GM12891 (cell line): ENCODE results near the gene LRCH1.
"Not testable (repeated sequence)": the region's sequence is repeated elsewhere in the genome, so short reads cannot be mapped to it uniquely, and the experiment has no call there.

Source experiments
- PAX5 ChIP-seq: IDR thresholded peaks from 2 replicates; pipeline ENCODE4 v1.6.1; 2011; ENCODE audit warnings: low read length, moderate library complexity, mild to moderate bottlenecking; ENCODE audit not compliant: insufficient read depth, severe bottlenecking
- POLR2A ChIP-seq: IDR thresholded peaks from 2 replicates; pipeline ENCODE4 v1.6.1; 2011; ENCODE audit warnings: low read depth, low read length, control low read depth
- POLR2AphosphoS5 ChIP-seq: IDR thresholded peaks from 2 replicates; pipeline ENCODE4 v1.6.1; 2011; ENCODE audit warnings: low read depth, low read length, control low read depth
- TAF1 ChIP-seq: IDR thresholded peaks from 2 replicates; pipeline ENCODE4 v1.6.1; 2011; ENCODE audit warnings: low read depth, low read length, control low read depth

- not testable (repeated sequence) for TF ChIP-seq POLR2A, POLR2AphosphoS5, TAF1, PAX5
Observed at GRCh38 chr13:46517748-46518147, 35.2 kb upstream of the LRCH1 start.
